Stimulated activated naive CD8-positive, alpha-beta T cell treated with anti-CD3 and anti-CD28 coated beads, Interleukin-15, Interleukin-2, amounts not matched to agents 100 ng/mL and 50 ng/mL, for 24 hours (primary cell): ENCODE measurements around the gene SCRN1.

Experiments
- H3K27ac Mint-ChIP-seq: one replicate; pipeline ENCODE4 v1.8.0; 2021; ENCODE audit warnings: mild to moderate bottlenecking, mixed read lengths
- H3K27me3 Mint-ChIP-seq: one replicate; pipeline ENCODE4 v1.8.0; 2021; ENCODE audit warnings: mixed read lengths
- H3K36me3 Mint-ChIP-seq: one replicate; pipeline ENCODE4 v1.8.0; 2021; ENCODE audit warnings: low read depth, mixed read lengths
- H3K4me1 Mint-ChIP-seq: one replicate; pipeline ENCODE4 v1.8.0; 2021; ENCODE audit warnings: low read depth, mixed read lengths
- H3K4me3 Mint-ChIP-seq: one replicate; pipeline ENCODE4 v1.8.0; 2021; ENCODE audit warnings: mild to moderate bottlenecking, mixed read lengths
- H3K9me3 Mint-ChIP-seq: one replicate; pipeline ENCODE4 v1.8.0; 2021; ENCODE audit warnings: mixed read lengths

Gene SCRN1

GRCh38 chr7:29940199-29940598, 49.4 kb downstream of the SCRN1 start:
- Mint-ChIP-seq H3K4me1 (no peaks in the 10 kb centered on the region), H3K9me3 (no peaks in the 10 kb centered on the region), H3K27ac (no peak overlapping the region), H3K4me3 (no peak overlapping the region), H3K36me3 (no peaks in the 10 kb centered on the region), H3K27me3 (no peaks in the 10 kb centered on the region)

DNA sequence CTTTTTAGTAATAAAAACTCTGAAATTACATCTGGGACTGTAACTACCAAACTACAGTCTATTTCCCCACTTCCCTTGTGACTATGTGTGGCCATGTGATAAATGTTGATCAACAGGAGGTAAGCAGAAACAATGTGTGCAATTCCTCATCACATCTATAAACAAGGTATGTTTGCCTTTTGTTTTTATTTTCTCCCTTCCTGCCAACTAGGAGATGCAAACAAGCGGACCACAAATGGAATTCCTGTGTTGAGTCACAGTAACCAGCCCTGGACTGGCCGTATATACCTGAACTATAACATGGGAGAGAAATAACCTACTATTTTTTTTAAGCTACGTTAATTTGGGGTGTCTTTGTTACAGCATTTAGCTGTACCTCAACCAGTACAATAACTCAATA, 52.5 kb downstream of the SCRN1 start:
- Mint-ChIP-seq H3K27ac (no peak overlapping the region), H3K36me3 (no peaks in the 10 kb centered on the region), H3K4me3 (no peak overlapping the region), H3K4me1 (no peaks in the 10 kb centered on the region), H3K27me3 (no peaks in the 10 kb centered on the region), H3K9me3 (no peaks in the 10 kb centered on the region)

GRCh38 chr7:29935111-29935510, 54.5 kb downstream of the SCRN1 start:
- H3K4me3 Mint-ChIP-seq, result no peak overlapping the region
- no peaks in the 10 kb centered on the region for H3K36me3 Mint-ChIP-seq
- no peaks in the 10 kb centered on the region for H3K27me3 Mint-ChIP-seq
- H3K9me3 Mint-ChIP-seq, result no peaks in the 10 kb centered on the region
- no peak overlapping the region for H3K27ac Mint-ChIP-seq
- no peaks in the 10 kb centered on the region for H3K4me1 Mint-ChIP-seq

DNA sequence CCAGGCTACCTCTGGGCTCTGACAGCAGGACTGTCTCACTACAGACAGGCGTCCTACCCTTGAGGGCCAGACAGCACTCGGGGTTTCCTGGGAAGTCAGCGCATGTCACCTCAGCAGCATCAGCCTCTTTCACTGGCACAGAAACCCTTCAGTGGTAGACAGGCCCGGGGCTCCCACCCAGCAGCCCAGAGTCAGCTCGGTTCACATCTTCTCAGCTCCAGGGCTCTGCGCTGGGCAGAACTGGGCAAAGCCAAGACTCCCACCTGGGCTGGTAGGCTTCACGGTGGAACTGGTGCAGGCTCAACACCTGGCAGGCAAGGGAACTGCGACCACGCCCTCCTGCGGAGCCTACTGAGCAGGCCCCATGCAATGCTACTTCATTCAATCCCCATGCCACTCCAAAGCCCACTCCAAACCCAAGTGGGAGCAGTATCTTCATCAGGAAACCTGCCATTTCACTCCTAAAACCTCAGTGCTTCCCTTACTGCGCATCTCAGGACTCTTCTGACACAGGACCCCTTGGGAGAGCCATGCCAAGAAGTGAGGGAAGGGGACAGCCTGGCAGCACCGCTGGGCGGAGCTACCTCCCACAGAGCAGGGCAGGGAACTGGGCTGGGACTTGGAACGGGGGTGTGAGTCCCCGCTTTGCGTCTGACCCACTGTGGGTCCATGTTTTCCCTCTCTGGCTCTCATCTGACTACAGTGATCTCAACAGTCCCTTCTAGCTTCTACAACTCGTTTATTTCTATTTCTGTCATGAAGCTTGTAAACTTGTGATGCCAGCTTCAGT, 60.4 kb downstream of the SCRN1 start:
- no peaks in the 10 kb centered on the region for H3K36me3 Mint-ChIP-seq
- peaks cover 7% of the 10 kb centered on the region for H3K4me1 Mint-ChIP-seq
- no peaks in the 10 kb centered on the region for H3K27me3 Mint-ChIP-seq
- H3K27ac Mint-ChIP-seq, result no peak overlapping the region
- no peaks in the 10 kb centered on the region for H3K9me3 Mint-ChIP-seq
- no peak overlapping the region for H3K4me3 Mint-ChIP-seq

- H3K4me1 Mint-ChIP-seq, result peaks cover 7% of the 10 kb centered on the region
- no peaks in the 10 kb centered on the region for H3K27me3 Mint-ChIP-seq
- no peak overlapping the region for H3K27ac Mint-ChIP-seq
- no peaks in the 10 kb centered on the region for H3K9me3 Mint-ChIP-seq
- H3K36me3 Mint-ChIP-seq, result no peaks in the 10 kb centered on the region
- no peak overlapping the region for H3K4me3 Mint-ChIP-seq
Measured at GRCh38 chr7:29926741-29927140, 62.9 kb downstream of the SCRN1 start.

GRCh38 chr7:29926216-29926615, 63.4 kb downstream of the SCRN1 start:
- Mint-ChIP-seq H3K27me3 (no peaks in the 10 kb centered on the region), H3K9me3 (no peaks in the 10 kb centered on the region), H3K36me3 (no peaks in the 10 kb centered on the region), H3K4me3 (no peak overlapping the region), H3K4me1 (peaks cover 7% of the 10 kb centered on the region), H3K27ac (no peak overlapping the region)

- Mint-ChIP-seq H3K36me3 (no peaks in the 10 kb centered on the region), H3K9me3 (no peaks in the 10 kb centered on the region), H3K27ac (peak overlapping the region; percentile 51), H3K27me3 (no peaks in the 10 kb centered on the region), H3K4me3 (no peak overlapping the region), H3K4me1 (peaks cover 7% of the 10 kb centered on the region)
Measured at GRCh38 chr7:29924684-29925083, 64.9 kb downstream of the SCRN1 start.

DNA sequence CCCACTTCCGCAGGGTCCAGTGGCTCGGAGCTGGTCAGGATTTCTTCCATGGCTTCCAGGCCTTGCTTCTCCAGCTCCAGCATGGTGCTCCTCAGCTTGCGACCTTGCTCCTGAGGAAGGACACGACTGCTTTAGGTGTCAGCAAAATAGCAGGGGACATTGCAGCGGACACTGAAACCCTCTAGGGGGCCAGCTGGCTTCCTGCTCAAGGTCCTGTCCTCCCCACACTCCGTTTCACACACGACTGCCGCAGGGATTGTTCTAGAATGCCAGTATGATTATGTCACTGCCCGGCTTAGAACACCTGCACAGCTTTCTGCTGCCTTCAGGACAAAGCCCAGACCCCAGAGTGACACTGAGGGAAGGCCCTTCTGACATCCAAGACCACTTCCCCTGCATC, 65.6 kb downstream of the SCRN1 start:
- Mint-ChIP-seq H3K9me3 (no peaks in the 10 kb centered on the region), H3K4me3 (no peak overlapping the region), H3K27ac (no peak overlapping the region), H3K4me1 (peaks cover 7% of the 10 kb centered on the region), H3K27me3 (no peaks in the 10 kb centered on the region), H3K36me3 (no peaks in the 10 kb centered on the region)

GRCh38 chr7:29922921-29923700, 66.5 kb downstream of the SCRN1 start:
- no peak overlapping the region for H3K27ac Mint-ChIP-seq
- no peaks in the 10 kb centered on the region for H3K9me3 Mint-ChIP-seq
- H3K27me3 Mint-ChIP-seq, result no peaks in the 10 kb centered on the region
- no peaks in the 10 kb centered on the region for H3K36me3 Mint-ChIP-seq
- no peak overlapping the region for H3K4me3 Mint-ChIP-seq
- peaks cover 7% of the 10 kb centered on the region for H3K4me1 Mint-ChIP-seq

GRCh38 chr7:29921404-29922010, 68.1 kb downstream of the SCRN1 start:
- H3K9me3 Mint-ChIP-seq, result no peaks in the 10 kb centered on the region
- H3K36me3 Mint-ChIP-seq, result no peaks in the 10 kb centered on the region
- H3K4me3 Mint-ChIP-seq, result no peak overlapping the region
- peaks cover 7% of the 10 kb centered on the region for H3K4me1 Mint-ChIP-seq
- H3K27ac Mint-ChIP-seq, result no peak overlapping the region
- no peaks in the 10 kb centered on the region for H3K27me3 Mint-ChIP-seq

- H3K27ac Mint-ChIP-seq, result no peak overlapping the region
- peaks cover 3% of the 10 kb centered on the region for H3K27me3 Mint-ChIP-seq
- no peaks in the 10 kb centered on the region for H3K9me3 Mint-ChIP-seq
- no peaks in the 10 kb centered on the region for H3K36me3 Mint-ChIP-seq
- H3K4me3 Mint-ChIP-seq, result no peak overlapping the region
- H3K4me1 Mint-ChIP-seq, result peaks cover 7% of the 10 kb centered on the region
Measured at GRCh38 chr7:29920491-29920890, 69.1 kb downstream of the SCRN1 start.

DNA sequence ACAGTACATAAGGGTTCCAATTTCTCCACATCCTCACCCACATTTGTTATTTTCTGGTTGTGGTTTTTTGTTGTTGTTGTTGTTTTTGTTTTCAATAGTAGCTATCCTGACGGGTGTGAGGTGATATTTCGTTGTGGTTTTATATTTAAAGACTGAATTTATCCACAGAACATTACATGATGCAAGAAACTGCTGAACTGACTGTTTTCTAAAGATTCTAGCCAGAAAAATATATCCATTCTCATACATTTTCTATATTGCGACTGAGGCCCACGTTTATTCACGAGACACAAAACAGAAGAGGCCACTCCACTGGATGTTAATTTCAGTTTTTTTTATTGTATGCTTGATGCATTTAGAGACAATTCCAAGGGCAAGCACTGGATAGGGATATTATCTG, 69.8 kb downstream of the SCRN1 start:
- H3K27me3 Mint-ChIP-seq, result peaks cover 6% of the 10 kb centered on the region
- H3K36me3 Mint-ChIP-seq, result no peaks in the 10 kb centered on the region

DNA sequence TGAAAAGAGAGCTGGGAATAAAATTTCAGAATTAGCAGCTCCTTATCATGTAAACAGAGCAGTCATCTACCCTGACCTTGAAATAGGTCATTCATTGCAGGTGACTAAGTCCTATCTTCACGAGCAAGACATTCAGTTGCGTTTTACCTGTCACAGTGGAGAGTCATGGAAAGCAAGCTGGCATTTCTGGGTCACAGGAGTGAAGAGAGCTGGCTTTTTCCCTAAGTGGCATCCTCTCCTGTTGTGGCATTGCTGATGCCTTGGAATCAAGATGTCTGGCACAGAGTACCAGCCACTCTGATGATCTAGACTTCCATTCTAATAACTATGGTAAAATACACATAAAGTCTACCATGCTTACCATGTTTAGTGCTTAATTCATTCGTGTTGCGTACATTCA, 70.8 kb downstream of the SCRN1 start:
- Mint-ChIP-seq H3K4me3 (no peak overlapping the region), H3K9me3 (no peaks in the 10 kb centered on the region), H3K4me1 (no peaks in the 10 kb centered on the region), H3K27ac (no peak overlapping the region), H3K36me3 (no peaks in the 10 kb centered on the region), H3K27me3 (peaks cover 6% of the 10 kb centered on the region)

More for the DNA sequence above, 69.8 kb downstream of the SCRN1 start:
- Mint-ChIP-seq H3K9me3 (no peaks in the 10 kb centered on the region), H3K4me3 (no peak overlapping the region), H3K27ac (no peak overlapping the region), H3K4me1 (peaks cover 5% of the 10 kb centered on the region)

DNA sequence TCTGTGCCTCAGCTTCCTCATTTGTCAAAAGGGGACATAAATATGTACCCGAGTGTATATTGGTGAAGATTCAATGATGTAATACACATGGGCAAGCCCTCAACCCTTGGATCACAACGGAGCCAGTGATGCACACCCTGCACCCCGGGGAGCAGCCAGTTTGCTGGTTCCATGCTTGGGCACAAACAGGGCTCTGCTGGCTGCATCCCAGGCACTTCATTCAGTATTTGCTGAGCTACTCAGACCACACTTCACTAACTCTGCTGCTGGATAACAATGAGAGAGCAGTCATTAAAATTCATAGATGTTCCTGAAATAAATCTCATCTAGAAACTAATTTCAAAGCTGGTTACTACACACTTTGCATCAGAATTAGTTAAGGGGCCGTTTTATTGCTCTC, 72.0 kb downstream of the SCRN1 start:
- Mint-ChIP-seq H3K27me3 (peaks cover 6% of the 10 kb centered on the region), H3K4me3 (no peak overlapping the region), H3K9me3 (no peaks in the 10 kb centered on the region), H3K27ac (no peak overlapping the region), H3K36me3 (no peaks in the 10 kb centered on the region), H3K4me1 (no peaks in the 10 kb centered on the region)

- Mint-ChIP-seq H3K4me1 (no peaks in the 10 kb centered on the region), H3K36me3 (no peaks in the 10 kb centered on the region), H3K4me3 (no peak overlapping the region), H3K27ac (no peak overlapping the region), H3K9me3 (no peaks in the 10 kb centered on the region), H3K27me3 (peaks cover 6% of the 10 kb centered on the region)
Measured at GRCh38 chr7:29915481-29916215, 74.0 kb downstream of the SCRN1 start.
